Endothelial cell of umbilical vein (primary cell): ENCODE data around the gene M6PR. TPM values are rescaled to one million over a fixed set of nuclear protein-coding genes. Genes with fewer than 3 reads are reported as not detected.

ENCODE experiments used
- BruUV-seq: library from RNA; stranded (reverse); fragments of 400-500 nt; replicated peaks from 2 replicates; lab custom pipeline; 2021; lab: Mats Ljungman, UMichigan
- CTCF ChIA-PET: fragments of 300-600, 350-600 bp; sonication (Branson Sonifier 250); formaldehyde crosslinking; loops from one replicate; lab custom pipeline; 2021; ENCODE audit warnings: antibody characterized with exemption, inconsistent platforms; lab: Charles Lee
- POLR2A ChIA-PET: fragments of 300-600, 350-600 bp; sonication (Branson Sonifier 250); formaldehyde crosslinking; loops from one replicate; lab custom pipeline; 2021; ENCODE audit warnings: antibody characterized with exemption, inconsistent platforms; lab: Charles Lee
- DNase-seq: peaks from one replicate; pipeline ENCODE4 v3.0.0-alpha.2; 2011; ENCODE audit warnings: low read depth, low spot score
- FAIRE-seq: peaks from 2 replicates; lab custom pipeline; 2011; peaks lifted over from hg19 to GRCh38; lab: Jason Lieb, UNC
- H2AFZ ChIP-seq: 2 replicates; pipeline ENCODE4 v1.6.0; 2012; ENCODE audit warnings: low read depth, low read length, control low read depth, inconsistent platforms
- H3K27ac ChIP-seq: 2 replicates; pipeline ENCODE4 v1.5.1; 2011; ENCODE audit warnings: low read depth, mild to moderate bottlenecking, control low read depth, low read length, moderate library complexity; ENCODE audit not compliant: insufficient read depth
- H3K27me3 ChIP-seq, 2 experiments: 2 replicates each; pipeline versions ENCODE4 v1.6.0 to v1.6.1; 2011; ENCODE audit warnings: low read length in 2 of 2, mixed read lengths in 1 of 2; ENCODE audit not compliant: control insufficient read depth in 2 of 2, insufficient read depth in 2 of 2
- H3K36me3 ChIP-seq, 2 experiments: 2 replicates in 1 of 2; 3 replicates in 1 of 2; pipeline ENCODE4 v1.5.1; 2011; ENCODE audit warnings: low read length in 2 of 2, mild to moderate bottlenecking in 1 of 2, moderate library complexity in 1 of 2; ENCODE audit not compliant: control insufficient read depth in 2 of 2, insufficient read depth in 2 of 2; ENCODE audit errors: extremely low read depth in 1 of 2
- H3K4me1 ChIP-seq: 3 replicates; pipeline ENCODE4 v1.5.1; 2011; ENCODE audit warnings: mild to moderate bottlenecking, low read length; ENCODE audit not compliant: control insufficient read depth, insufficient read depth; ENCODE audit errors: extremely low read depth
- H3K4me2 ChIP-seq: 2 replicates; pipeline ENCODE4 v1.6.1; 2011; ENCODE audit warnings: low read length, control low read depth, mixed read lengths; ENCODE audit not compliant: insufficient read depth
- H3K4me3 ChIP-seq, 3 experiments: fragments of 200-600 bp in 1 of 3; sonication (generic), shearing (Covaris generic) in 1 of 3; replicated peaks in 1 of 3; 2 replicates each; pipeline ENCODE4 v1.5.1; 2011 to 2016; ENCODE audit warnings: control low read depth in 3 of 3, low read length in 3 of 3, mild to moderate bottlenecking in 2 of 3, inconsistent platforms in 1 of 3, low read depth in 1 of 3, moderate library complexity in 1 of 3; ENCODE audit not compliant: insufficient read depth in 1 of 3
- H3K79me2 ChIP-seq: 2 replicates; pipeline ENCODE4 v1.6.0; 2012; ENCODE audit warnings: low read length, inconsistent platforms; ENCODE audit not compliant: control insufficient read depth, insufficient read depth
- H3K9ac ChIP-seq: replicated peaks from 2 replicates; pipeline ENCODE3; 2011; ENCODE audit warnings: low read length, control low read depth; ENCODE audit not compliant: insufficient read depth; ENCODE audit errors: extremely low read depth
- H3K9me1 ChIP-seq: replicated peaks from 3 replicates; pipeline ENCODE4 v1.6.0; 2011; ENCODE audit warnings: mild to moderate bottlenecking, low read length; ENCODE audit not compliant: control insufficient read depth, insufficient read depth; ENCODE audit errors: extremely low read depth
- H3K9me3 ChIP-seq: replicated peaks from 2 replicates; pipeline ENCODE4 v1.5.1; 2012; ENCODE audit warnings: low read length, inconsistent platforms; ENCODE audit not compliant: control insufficient read depth, insufficient read depth
- H4K20me1 ChIP-seq: replicated peaks from 2 replicates; pipeline ENCODE3; 2011; ENCODE audit warnings: mild to moderate bottlenecking, low read length; ENCODE audit not compliant: control insufficient read depth, insufficient read depth; ENCODE audit errors: extremely low read depth
- CTCF ChIP-seq, 2 donors: IDR thresholded peaks; 1 replicate in 1 of 2; 2 replicates in 1 of 2; pipeline ENCODE4 v1.5.1; 2011; ENCODE audit warnings: low read length in 2 of 2, mild to moderate bottlenecking in 2 of 2, moderate library complexity in 2 of 2, control low read depth in 1 of 2, inconsistent platforms in 1 of 2, low read depth in 1 of 2; ENCODE audit not compliant: insufficient read depth in 1 of 2; ENCODE audit errors: extremely low read depth in 1 of 2
- FOS ChIP-seq: IDR thresholded peaks from 2 replicates; pipeline ENCODE4 v1.6.1; 2011; ENCODE audit warnings: mild to moderate bottlenecking, low read length, moderate library complexity, borderline replicate concordance; ENCODE audit not compliant: insufficient read depth
- GATA2 ChIP-seq: IDR thresholded peaks from 2 replicates; pipeline ENCODE4 v1.7.0; 2011; ENCODE audit warnings: low read depth, mild to moderate bottlenecking, moderate library complexity, mixed read lengths, low read length; ENCODE audit not compliant: insufficient read length, insufficient read depth
- JUN ChIP-seq: IDR thresholded peaks from 2 replicates; pipeline ENCODE4 v1.6.1; 2011; ENCODE audit warnings: borderline replicate concordance, low read depth; ENCODE audit not compliant: insufficient read length, insufficient read depth
- MAX ChIP-seq: IDR thresholded peaks from 2 replicates; pipeline ENCODE4 v1.6.1; 2011; ENCODE audit not compliant: insufficient read depth, insufficient read length
- MYC ChIP-seq: IDR thresholded peaks from one replicate; pipeline ENCODE4 v1.6.1; 2011; ENCODE audit warnings: mild to moderate bottlenecking, low read depth, low read length
- POLR2AphosphoS5 ChIP-seq: IDR thresholded peaks from 2 replicates; pipeline ENCODE4 v1.6.1; 2012; ENCODE audit warnings: low read depth, mild to moderate bottlenecking, control low read depth, low read length, moderate library complexity; ENCODE audit not compliant: insufficient read depth
- dilution Hi-C: fragments of 300-500 bp; cut with MboI; formaldehyde crosslinking; loops from one replicate; pipeline ENCODE4 v1.15.0; 2019; ENCODE audit warnings: low sequenced_read_pairs; ENCODE audit not compliant: extremely low pct_ligation_motif_present
- intact Hi-C: fragments of 100-400 bp; cut with micrococcal nuclease; formaldehyde crosslinking; loops from one replicate; pipeline ENCODE4 v1.10.0; 2022
- polyA plus RNA-seq, 4 experiments: library from polyadenylated mRNA; depleted of rRNA in 3 of 4; stranded (reverse) in 3 of 4; unstranded in 1 of 4; fragments of >200 nt; gene quantifications; 2 replicates each; pipeline versions ENCODE4 v1.2.1 to v1.2.3, GENCODE V29; 2011 to 2012; ENCODE audit warnings: missing spikeins in 1 of 4
- total RNA-seq: library from RNA; stranded (reverse); gene quantifications from 2 replicates; pipeline ENCODE4 v1.2.3, GENCODE V29; 2021

The M6PR gene
- total and polyA plus RNA-seq, 2 donors (not counting 3 experiments of a cell fraction or from before 2014, with no cell fraction given) = 124 to 142 TPM

GRCh38 chr12:8909752-8910151, 39.7 kb downstream of the M6PR start:
- dilution Hi-C loops = no loop called here
- H3K36me3 ChIP-seq = no peaks in the 10 kb centered on the region
- TF ChIP-seq POLR2AphosphoS5 (no peak), JUN (no peak), CTCF (IDR thresholded peaks at IDR 0.05; ENCODE audit: extremely low read depth in 1 of 2, insufficient read depth in 1 of 2, low read depth in 1 of 2, low read length in 2 of 2) (no peak), MAX (no peak), MYC (no peak), FOS (no peak), GATA2 (no peak)
- POLR2A ChIA-PET = no interaction called here
- FAIRE-seq (no peak), DNase-seq (no peak)
- H3K27me3 ChIP-seq = no peaks in the 10 kb centered on the region
- peaks cover 10% of the 10 kb centered on the region for H3K4me1 ChIP-seq
- H3K9ac ChIP-seq = no peak overlapping the region
- H3K9me3 ChIP-seq = no peaks in the 10 kb centered on the region
- intact Hi-C loops = no loop called here
- H2AFZ ChIP-seq = no peak overlapping the region
- H3K4me2 ChIP-seq = no peak overlapping the region
- H3K79me2 ChIP-seq = no peaks in the 10 kb centered on the region
- no peaks in the 10 kb centered on the region for H3K9me1 ChIP-seq
- H4K20me1 ChIP-seq = no peaks in the 10 kb centered on the region
- no TSS peak for BruUV-seq
- H3K27ac ChIP-seq = no peak overlapping the region
- CTCF ChIA-PET = interaction anchor here (0.6 to 1.3 kb wide), 5 partner anchors 19 to 345 kb away, joined by 3 to 4 read pairs (median 3); partner anchors contain the start of gene M6PR
- H3K4me3 ChIP-seq = no peak overlapping the region
